Tibial nerve (tissue), 4 donors: ENCODE results near the gene STUM. TPM values are rescaled to one million over a fixed set of nuclear protein-coding genes. Genes with fewer than 3 reads are reported as not detected.

Experiments used
- DNase-seq, 2 donors: peaks; one replicate each; pipeline ENCODE4 v3.0.0-alpha.2; 2019; ENCODE audit warnings: low spot score in 2 of 2
- H3K27ac ChIP-seq, 4 donors: fragments of 200-600 bp; sonication (generic) in 3 of 4; one replicate each; pipeline ENCODE4 v1.5.1; 2017 to 2019; ENCODE audit warnings: mild to moderate bottlenecking in 1 of 4
- H3K27me3 ChIP-seq, 2 donors: fragments of 200-600 bp; sonication (generic) in 1 of 2; one replicate each; pipeline versions ENCODE4 v1.5.1 to v1.6.0; 2017 to 2019
- H3K36me3 ChIP-seq, 3 donors: fragments of 200-600 bp; sonication (generic); one replicate each; pipeline ENCODE4 v1.5.1; 2018 to 2019
- H3K4me1 ChIP-seq, 4 donors: fragments of 200-600 bp; sonication (generic) in 3 of 4; one replicate each; pipeline ENCODE4 v1.5.1; 2017 to 2019
- H3K4me3 ChIP-seq, 4 donors: fragments of 200-600 bp; sonication (generic) in 3 of 4; one replicate each; pipeline ENCODE4 v1.5.1; 2017 to 2019; ENCODE audit warnings: mild to moderate bottlenecking in 1 of 4, moderate library complexity in 1 of 4
- H3K9me3 ChIP-seq, 4 donors: fragments of 200-600 bp; sonication (generic) in 3 of 4; one replicate each; pipeline ENCODE4 v1.5.1; 2017 to 2019
- EP300 ChIP-seq, 2 donors: sonication (generic); formaldehyde crosslinking; IDR thresholded peaks; one replicate each; pipeline ENCODE4 v1.6.1; 2017; ENCODE audit warnings: antibody characterized with exemption in 2 of 2, mild to moderate bottlenecking in 1 of 2
- POLR2A ChIP-seq, 2 donors: fragments of 450-650 bp; IDR thresholded peaks; one replicate each; pipeline ENCODE4 v1.6.1; 2017; ENCODE audit warnings: antibody characterized with exemption in 2 of 2, mild to moderate bottlenecking in 2 of 2, moderate library complexity in 2 of 2
- WGBS, 2 donors: methylation state at CpG; one replicate each; pipeline ENCODE4 v1.1.5; 2018; 5-methylcytosine and 5-hydroxymethylcytosine counted together
- total RNA-seq, 4 donors: library from RNA; depleted of rRNA; stranded (reverse); fragments of >200 nt; gene quantifications; one replicate each; pipeline ENCODE4 v1.1.0, GENCODE V29; 2016
- TF ChIP-seq, protein P1 (sequence below), 5 experiments: fragments of 200-600 bp in 3 of 5; fragments of 450-650 bp in 2 of 5; sonication (generic) in 3 of 5; IDR thresholded peaks; one replicate each; pipeline ENCODE4 v1.5.1; 2016 to 2019; ENCODE audit warnings: antibody characterized with exemption in 5 of 5, mild to moderate bottlenecking in 3 of 5, moderate library complexity in 2 of 5

Gene STUM
- total RNA-seq, 4 donors from 2014 or later = 4.8 to 7.5 (median 6.9) TPM

GRCh38 chr1:226511296-226511695 lies 37.3 kb upstream of the STUM start:
- Histone ChIP-seq H3K4me1 (no peaks in the 10 kb centered on the region), H3K4me3 (no peak overlapping the region), H3K27me3 (no peaks in the 10 kb centered on the region), H3K27ac (no peak overlapping the region), H3K36me3 (no peaks in the 10 kb centered on the region), H3K9me3 (no peaks in the 10 kb centered on the region)
- WGBS, 2 donors = 75% methylated on average over 3 of the region's 3 CpGs
- DNase-seq = no peak
- no peak for TF ChIP-seq POLR2A (IDR thresholded peaks at IDR 0.05)
- TF ChIP-seq, protein P1, sequence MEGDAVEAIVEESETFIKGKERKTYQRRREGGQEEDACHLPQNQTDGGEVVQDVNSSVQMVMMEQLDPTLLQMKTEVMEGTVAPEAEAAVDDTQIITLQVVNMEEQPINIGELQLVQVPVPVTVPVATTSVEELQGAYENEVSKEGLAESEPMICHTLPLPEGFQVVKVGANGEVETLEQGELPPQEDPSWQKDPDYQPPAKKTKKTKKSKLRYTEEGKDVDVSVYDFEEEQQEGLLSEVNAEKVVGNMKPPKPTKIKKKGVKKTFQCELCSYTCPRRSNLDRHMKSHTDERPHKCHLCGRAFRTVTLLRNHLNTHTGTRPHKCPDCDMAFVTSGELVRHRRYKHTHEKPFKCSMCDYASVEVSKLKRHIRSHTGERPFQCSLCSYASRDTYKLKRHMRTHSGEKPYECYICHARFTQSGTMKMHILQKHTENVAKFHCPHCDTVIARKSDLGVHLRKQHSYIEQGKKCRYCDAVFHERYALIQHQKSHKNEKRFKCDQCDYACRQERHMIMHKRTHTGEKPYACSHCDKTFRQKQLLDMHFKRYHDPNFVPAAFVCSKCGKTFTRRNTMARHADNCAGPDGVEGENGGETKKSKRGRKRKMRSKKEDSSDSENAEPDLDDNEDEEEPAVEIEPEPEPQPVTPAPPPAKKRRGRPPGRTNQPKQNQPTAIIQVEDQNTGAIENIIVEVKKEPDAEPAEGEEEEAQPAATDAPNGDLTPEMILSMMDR (IDR thresholded peaks at IDR 0.05) = no peak
- TF ChIP-seq EP300 (IDR thresholded peaks at IDR 0.05) = no peak

- no peaks in the 10 kb centered on the region for H3K36me3 ChIP-seq
- TF ChIP-seq, protein P1 (IDR thresholded peaks at IDR 0.05) = no peak
- TF ChIP-seq POLR2A (IDR thresholded peaks at IDR 0.05) = no peak
- TF ChIP-seq EP300 (IDR thresholded peaks at IDR 0.05) = no peak
Measured at GRCh38 chr1:226512076-226512728, 36.4 kb upstream of the STUM start.

GRCh38 chr1:226518375-226518774 lies 30.2 kb upstream of the STUM start:
- WGBS, 2 donors = 85 to 91% methylated on average over 3 of the region's 3 CpGs
- H3K4me1 ChIP-seq = peaks cover 0 to 2% (median 0%) of the 10 kb centered on the region in 4 donors
- no peak for DNase-seq

More at GRCh38 chr1:226512076-226512728, 36.4 kb upstream of the STUM start:
- no peaks in the 10 kb centered on the region for H3K27me3 ChIP-seq
- H3K4me3 ChIP-seq = no peak overlapping the region
- DNase-seq = no peak
- WGBS, 2 donors = 94 to 98% methylated on average over 2 of the region's 2 CpGs
- H3K4me1 ChIP-seq = no peaks in the 10 kb centered on the region
- no peak overlapping the region for H3K27ac ChIP-seq
- H3K9me3 ChIP-seq = no peaks in the 10 kb centered on the region

GRCh38 chr1:226519135-226519534 lies 29.4 kb upstream of the STUM start:
- 75 to 90% methylated on average over 1 of the region's 1 CpG for WGBS, 2 donors
- H3K4me3 ChIP-seq = no peak overlapping the region

More at GRCh38 chr1:226518375-226518774, 30.2 kb upstream of the STUM start:
- TF ChIP-seq POLR2A (IDR thresholded peaks at IDR 0.05) (no peak), EP300 (IDR thresholded peaks at IDR 0.05) (no peak)
- TF ChIP-seq, protein P1 (IDR thresholded peaks at IDR 0.05) = no peak
- no peak overlapping the region for H3K4me3 ChIP-seq
- H3K27me3 ChIP-seq = no peaks in the 10 kb centered on the region
- no peaks in the 10 kb centered on the region for H3K36me3 ChIP-seq
- no peaks in the 10 kb centered on the region for H3K9me3 ChIP-seq
- no peak overlapping the region for H3K27ac ChIP-seq

More at GRCh38 chr1:226519135-226519534, 29.4 kb upstream of the STUM start:
- TF ChIP-seq, protein P1 (IDR thresholded peaks at IDR 0.05) = no peak
- TF ChIP-seq EP300 (IDR thresholded peaks at IDR 0.05) = no peak
- no peak for TF ChIP-seq POLR2A (IDR thresholded peaks at IDR 0.05)
- Histone ChIP-seq H3K9me3 (peaks cover 0 to under 1% (median 0%) of the 10 kb centered on the region in 4 donors), H3K4me1 (peaks cover 0 to 2% (median 0%) of the 10 kb centered on the region in 4 donors), H3K27me3 (no peaks in the 10 kb centered on the region), H3K27ac (no peak overlapping the region), H3K36me3 (no peaks in the 10 kb centered on the region)
- no peak for DNase-seq
